Measurements from ENCODE around the gene ARHGAP15.

Gene ARHGAP15

DNA sequence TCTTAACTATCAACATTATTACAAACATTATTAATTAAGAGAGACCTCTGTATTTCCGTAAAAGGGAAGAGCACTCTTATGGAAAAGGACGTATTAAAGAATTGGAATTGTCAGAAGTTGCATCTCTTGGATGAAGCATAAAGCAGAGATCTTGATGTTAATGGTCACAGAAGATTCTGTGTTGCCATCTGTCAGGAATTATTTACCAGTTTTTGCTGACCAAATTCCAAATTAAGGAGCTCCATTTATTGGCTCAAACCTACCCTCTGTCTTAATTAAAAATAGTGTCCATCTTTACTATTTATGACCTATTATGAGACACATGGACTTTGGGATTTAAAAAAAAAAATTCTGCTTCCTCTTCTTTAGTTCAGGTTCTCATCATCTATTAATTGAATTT is 232.1 kb downstream of the ARHGAP15 start:
- no peak for DNase-seq (ENCODE audit: extremely low spot score)
- TF ChIP-seq SP1 (IDR thresholded peaks at IDR 0.05), result no peak
- no peak for TF ChIP-seq FOXA1 (IDR thresholded peaks at IDR 0.05)
- no peak for TF ChIP-seq SUZ12 (IDR thresholded peaks at IDR 0.05)
- no peak for TF ChIP-seq TARDBP (IDR thresholded peaks at IDR 0.05)
- TF ChIP-seq NFRKB (IDR thresholded peaks at IDR 0.05), result no peak
- TF ChIP-seq, protein P1, sequence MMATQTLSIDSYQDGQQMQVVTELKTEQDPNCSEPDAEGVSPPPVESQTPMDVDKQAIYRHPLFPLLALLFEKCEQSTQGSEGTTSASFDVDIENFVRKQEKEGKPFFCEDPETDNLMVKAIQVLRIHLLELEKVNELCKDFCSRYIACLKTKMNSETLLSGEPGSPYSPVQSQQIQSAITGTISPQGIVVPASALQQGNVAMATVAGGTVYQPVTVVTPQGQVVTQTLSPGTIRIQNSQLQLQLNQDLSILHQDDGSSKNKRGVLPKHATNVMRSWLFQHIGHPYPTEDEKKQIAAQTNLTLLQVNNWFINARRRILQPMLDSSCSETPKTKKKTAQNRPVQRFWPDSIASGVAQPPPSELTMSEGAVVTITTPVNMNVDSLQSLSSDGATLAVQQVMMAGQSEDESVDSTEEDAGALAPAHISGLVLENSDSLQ (IDR thresholded peaks at IDR 0.05), result no peak
- TF ChIP-seq L3MBTL2 (conservative IDR thresholded peaks at IDR 0.05), result no peak
- no peak for TF ChIP-seq HDGF (IDR thresholded peaks at IDR 0.05; ENCODE audit: borderline replicate concordance)
- TF ChIP-seq FOXM1 (IDR thresholded peaks at IDR 0.05; ENCODE audit: borderline replicate concordance), result no peak
- TF ChIP-seq CTBP1 (IDR thresholded peaks at IDR 0.05; ENCODE audit: borderline replicate concordance), result no peak
- no peak for TF ChIP-seq BHLHE40 (IDR thresholded peaks at IDR 0.05; ENCODE audit: borderline replicate concordance)
- no peak for TF ChIP-seq LEF1 (IDR thresholded peaks at IDR 0.05; ENCODE audit: borderline replicate concordance)
- POLR2A ChIA-PET, result no interaction called here
- CTCF ChIA-PET, result no interaction called here

DNA sequence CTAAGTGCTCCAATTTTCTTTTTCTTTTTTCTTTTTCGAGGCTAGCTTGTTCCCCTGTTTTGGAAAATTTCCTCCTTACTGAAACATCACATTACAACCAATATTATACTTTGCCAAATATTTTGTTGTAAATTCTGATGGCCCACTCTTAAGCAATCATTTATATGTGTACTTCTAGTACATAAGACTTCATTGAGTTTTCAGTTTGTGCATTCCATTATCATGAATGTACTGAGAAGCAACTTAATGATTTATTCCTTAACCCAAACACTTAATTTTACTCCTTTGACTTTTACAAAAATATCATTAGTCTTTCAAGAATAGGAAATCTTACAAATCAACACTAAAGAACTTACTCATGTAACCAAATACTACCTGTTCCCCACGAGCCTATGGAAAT is 242.4 kb downstream of the ARHGAP15 start:
- ChIA-PET POLR2A (no interaction called here), CTCF (no interaction called here)
- TF ChIP-seq ELF4 (IDR thresholded peaks at IDR 0.05) (no peak), TARDBP (IDR thresholded peaks at IDR 0.05) (no peak), L3MBTL2 (conservative IDR thresholded peaks at IDR 0.05) (no peak), FOXA1 (IDR thresholded peaks at IDR 0.05) (no peak)
- no peak for DNase-seq (ENCODE audit: extremely low spot score)

DNA sequence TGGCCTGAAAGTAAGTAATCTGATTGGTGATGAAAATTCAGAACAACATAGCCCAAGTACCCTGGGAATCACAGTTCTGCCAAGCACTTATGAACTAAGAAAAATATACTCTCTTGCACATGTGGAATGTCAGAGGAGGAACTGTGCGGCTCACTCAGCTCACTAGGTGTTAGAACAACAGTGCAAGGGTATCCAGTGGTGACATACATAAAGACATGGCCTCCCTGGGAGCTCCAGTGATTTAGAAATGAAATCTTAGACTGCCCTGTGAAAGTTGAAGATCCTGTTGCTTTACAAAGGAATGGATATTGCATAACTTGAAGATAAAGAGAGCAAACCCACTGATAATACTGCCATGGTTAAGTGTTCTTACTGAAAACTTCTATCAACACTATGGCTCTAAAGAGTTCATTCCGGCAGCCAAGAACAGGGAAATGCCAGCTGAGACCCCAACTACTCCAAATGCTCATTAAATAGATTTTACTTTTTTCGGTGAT is 246.2 kb downstream of the ARHGAP15 start:
- ChIA-PET CTCF (no interaction called here), POLR2A (no interaction called here)
- TF ChIP-seq, protein P1 (IDR thresholded peaks at IDR 0.05), result peak; percentile 40; the same call in 1 of the 2 replicates
- TF ChIP-seq CTBP1 (IDR thresholded peaks at IDR 0.05; ENCODE audit: borderline replicate concordance) (0 out of 2 replicates have a peak, but pooled peaks have one; percentile 4), SUZ12 (IDR thresholded peaks at IDR 0.05) (no peak)
- peak; percentile 14 for DNase-seq (ENCODE audit: extremely low spot score)

DNA sequence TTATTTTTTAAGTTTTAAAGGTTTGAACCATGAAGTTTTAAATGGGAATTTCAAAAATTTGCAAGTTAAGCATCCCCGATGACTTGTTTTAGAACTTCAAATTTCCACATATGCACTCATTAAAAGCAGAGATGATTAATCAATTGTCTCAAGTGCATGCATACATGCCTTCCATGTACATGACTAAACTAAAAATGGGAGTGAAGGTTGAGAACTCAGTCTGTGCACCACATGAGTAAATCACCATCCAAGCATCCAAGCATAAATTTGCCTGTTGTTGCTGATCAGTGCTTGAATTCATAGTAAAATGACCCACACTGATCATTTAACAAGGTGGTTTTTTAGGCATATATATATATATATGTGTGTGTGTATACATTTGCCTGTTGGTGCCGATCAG is 249.8 kb downstream of the ARHGAP15 start:
- DNase-seq (ENCODE audit: extremely low spot score), result no peak
- no peak for TF ChIP-seq HDGF (IDR thresholded peaks at IDR 0.05; ENCODE audit: borderline replicate concordance)
- no peak for TF ChIP-seq LEF1 (IDR thresholded peaks at IDR 0.05; ENCODE audit: borderline replicate concordance)
- TF ChIP-seq, protein P1 (IDR thresholded peaks at IDR 0.05), result no peak
- TF ChIP-seq CTBP1 (IDR thresholded peaks at IDR 0.05; ENCODE audit: borderline replicate concordance), result no peak
- no peak for TF ChIP-seq NFRKB (IDR thresholded peaks at IDR 0.05)
- no peak for TF ChIP-seq L3MBTL2 (conservative IDR thresholded peaks at IDR 0.05)
- no peak for TF ChIP-seq FOXK2 (IDR thresholded peaks at IDR 0.05)
- TF ChIP-seq BHLHE40 (IDR thresholded peaks at IDR 0.05; ENCODE audit: borderline replicate concordance), result no peak
- TF ChIP-seq FOXM1 (IDR thresholded peaks at IDR 0.05; ENCODE audit: borderline replicate concordance), result no peak
- TF ChIP-seq ARNT (IDR thresholded peaks at IDR 0.05), result no peak
- CTCF ChIA-PET, result no interaction called here
- POLR2A ChIA-PET, result no interaction called here

DNA sequence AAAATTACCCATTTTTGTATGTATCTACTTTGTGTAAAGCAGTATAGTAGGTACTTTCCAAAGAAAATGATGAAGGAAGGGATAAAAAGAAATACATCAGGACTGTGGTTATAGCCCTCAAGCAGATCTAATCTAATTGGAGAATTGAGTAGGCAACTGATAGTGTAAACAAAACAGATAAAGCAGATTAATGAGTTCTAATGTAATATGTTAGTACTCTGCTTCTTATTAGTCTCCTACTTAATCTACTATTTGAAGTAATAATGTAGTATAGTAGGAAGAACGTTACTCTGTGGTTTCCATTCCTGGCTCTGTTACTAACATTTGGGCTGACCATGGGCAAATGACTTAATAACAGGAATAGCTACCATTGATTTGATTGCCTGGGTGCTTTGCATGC is 250.7 kb downstream of the ARHGAP15 start:
- ChIA-PET CTCF (no interaction called here), POLR2A (no interaction called here)

DNA sequence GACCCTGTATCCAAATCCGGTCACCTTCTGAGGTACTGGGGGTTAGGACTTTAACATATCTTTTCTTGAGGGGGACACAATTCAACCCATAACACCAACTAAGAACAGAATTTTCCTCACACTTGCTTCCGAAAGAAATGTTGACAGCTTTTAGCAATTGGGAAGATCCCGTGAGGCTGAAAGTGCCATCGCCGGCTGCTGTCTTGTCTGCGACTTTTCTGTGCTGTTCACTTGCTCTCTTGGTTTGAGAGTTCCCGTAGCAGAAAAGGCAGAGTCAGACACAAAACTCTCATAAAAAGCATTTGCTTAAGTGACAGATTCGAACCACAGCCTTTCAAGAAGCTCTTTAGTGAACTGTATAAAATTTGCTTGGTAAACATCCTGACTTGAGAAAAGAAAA is 253.4 kb downstream of the ARHGAP15 start:
- no peak for TF ChIP-seq ZNF384 (IDR thresholded peaks at IDR 0.05)
- TF ChIP-seq FOXA1 (IDR thresholded peaks at IDR 0.05), result no peak
- no peak for TF ChIP-seq BHLHE40 (IDR thresholded peaks at IDR 0.05; ENCODE audit: borderline replicate concordance)
- no peak for TF ChIP-seq FOXM1 (IDR thresholded peaks at IDR 0.05; ENCODE audit: borderline replicate concordance)
- ChIA-PET CTCF (no interaction called here), POLR2A (no interaction called here)
- DNase-seq (ENCODE audit: extremely low spot score), result no peak

More for the DNA sequence above, 250.7 kb downstream of the ARHGAP15 start:
- TF ChIP-seq ELF4 (IDR thresholded peaks at IDR 0.05) (no peak), SUZ12 (IDR thresholded peaks at IDR 0.05) (no peak), NFRKB (IDR thresholded peaks at IDR 0.05) (no peak), BHLHE40 (IDR thresholded peaks at IDR 0.05; ENCODE audit: borderline replicate concordance) (no peak), FOXK2 (IDR thresholded peaks at IDR 0.05) (no peak), FOXM1 (IDR thresholded peaks at IDR 0.05; ENCODE audit: borderline replicate concordance) (no peak), ARNT (IDR thresholded peaks at IDR 0.05) (no peak), L3MBTL2 (conservative IDR thresholded peaks at IDR 0.05) (no peak), CTBP1 (IDR thresholded peaks at IDR 0.05; ENCODE audit: borderline replicate concordance) (no peak), TARDBP (IDR thresholded peaks at IDR 0.05) (no peak)
- DNase-seq (ENCODE audit: extremely low spot score), result no peak

DNA sequence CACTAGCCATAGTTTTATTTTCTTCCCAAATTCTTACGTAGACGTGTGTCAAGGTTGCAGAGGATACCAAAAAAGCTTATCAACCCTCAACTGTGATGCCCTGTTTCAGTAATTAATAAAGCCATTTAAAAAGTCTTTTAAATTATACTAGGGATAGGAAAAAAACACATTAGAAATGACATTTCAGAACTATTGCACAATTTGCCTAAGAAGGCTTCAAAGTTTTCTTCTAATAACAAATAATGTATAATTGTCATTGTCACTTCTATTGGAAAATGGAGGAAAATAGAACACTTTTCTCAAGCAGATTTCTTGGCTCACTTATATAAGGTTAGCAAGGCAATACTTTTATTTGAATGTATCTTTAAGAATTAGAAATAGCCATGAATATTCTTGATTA is 253.8 kb downstream of the ARHGAP15 start:
- DNase-seq (ENCODE audit: extremely low spot score), result no peak
- ChIA-PET POLR2A (no interaction called here), CTCF (interaction anchor here (0.5 kb wide), 1 partner anchor 1776 kb away, joined by 7 read pairs; no protein-coding TSS in a partner anchor)
- TF ChIP-seq NFRKB (IDR thresholded peaks at IDR 0.05) (no peak), ZNF384 (IDR thresholded peaks at IDR 0.05) (no peak), FOXK2 (IDR thresholded peaks at IDR 0.05) (no peak), LEF1 (IDR thresholded peaks at IDR 0.05; ENCODE audit: borderline replicate concordance) (no peak), FOXA1 (IDR thresholded peaks at IDR 0.05) (no peak), ARNT (IDR thresholded peaks at IDR 0.05) (no peak), SP1 (IDR thresholded peaks at IDR 0.05) (no peak), SUZ12 (IDR thresholded peaks at IDR 0.05) (no peak), TARDBP (IDR thresholded peaks at IDR 0.05) (no peak), CTBP1 (IDR thresholded peaks at IDR 0.05; ENCODE audit: borderline replicate concordance) (no peak), L3MBTL2 (conservative IDR thresholded peaks at IDR 0.05) (no peak), ELF4 (IDR thresholded peaks at IDR 0.05) (no peak), FOXM1 (IDR thresholded peaks at IDR 0.05; ENCODE audit: borderline replicate concordance) (no peak), BHLHE40 (IDR thresholded peaks at IDR 0.05; ENCODE audit: borderline replicate concordance) (no peak), HDGF (IDR thresholded peaks at IDR 0.05; ENCODE audit: borderline replicate concordance) (no peak)
- TF ChIP-seq, protein P1 (IDR thresholded peaks at IDR 0.05), result no peak

Data from HEK293T (cell line).